Measurements from ENCODE around the gene RND2.

RND2 gene

GRCh38 chr17:43014020-43014648, 10.9 kb upstream of the RND2 start:
- no peak for TF ChIP-seq CTCF (IDR thresholded peaks at IDR 0.05)

GRCh38 chr17:43014649-43015542, 10.1 kb upstream of the RND2 start:
- no peak for TF ChIP-seq CTCF (IDR thresholded peaks at IDR 0.05)

GRCh38 chr17:43015579-43015978, 9.5 kb upstream of the RND2 start:
- TF ChIP-seq CTCF (IDR thresholded peaks at IDR 0.05), result no peak

GRCh38 chr17:43016216-43016615, 8.8 kb upstream of the RND2 start:
- no peak for TF ChIP-seq CTCF (IDR thresholded peaks at IDR 0.05)

GRCh38 chr17:43018008-43018853, 6.8 kb upstream of the RND2 start:
- no peak for TF ChIP-seq CTCF (IDR thresholded peaks at IDR 0.05)

- no peak for TF ChIP-seq CTCF (IDR thresholded peaks at IDR 0.05)
These were observed 6.1 kb upstream of the RND2 start for GRCh38 chr17:43018932-43019331.

GRCh38 chr17:43019418-43019817, 5.6 kb upstream of the RND2 start:
- TF ChIP-seq CTCF (IDR thresholded peaks at IDR 0.05), result no peak

Data from LNCAP (cell line).